GM23338 (cell line): ENCODE measurements around the gene RNF130.

Experiments
- CREB1 ChIP-seq: fragments of 250-450 bp; sonication (Bioruptor Pico); IDR thresholded peaks from 2 replicates; pipeline ENCODE4 v1.5.0; 2020; ENCODE audit warnings: low read depth, mild to moderate bottlenecking, moderate library complexity
- EZH2 ChIP-seq: fragments of 200-600 bp; sonication (generic); IDR thresholded peaks from one replicate; pipeline ENCODE4 v1.8.0; 2017; ENCODE audit warnings: antibody characterized with exemption, mild to moderate bottlenecking, low read depth; ENCODE audit not compliant: unreplicated experiment
- EZH2phosphoT487 ChIP-seq: fragments of 200-600 bp; sonication (generic); IDR thresholded peaks from one replicate; pipeline ENCODE4 v1.8.1; 2018; ENCODE audit warnings: antibody characterized with exemption; ENCODE audit not compliant: unreplicated experiment
- JUNB ChIP-seq: IDR thresholded peaks from one replicate; pipeline ENCODE4 v1.6.1; 2016; ENCODE audit warnings: antibody characterized with exemption; ENCODE audit not compliant: unreplicated experiment
- POLR2AphosphoS5 ChIP-seq: IDR thresholded peaks from 2 replicates; pipeline ENCODE4 v1.6.1; 2016; ENCODE audit warnings: antibody characterized with exemption, low read depth
- TF ChIP-seq, protein P1 (sequence below), 2 experiments: fragments of 200-600 bp in 1 of 2; sonication (generic) in 1 of 2; conservative IDR thresholded peaks; 2 replicates each; pipeline versions ENCODE4 v1.5.1 to v1.6.1; 2016 to 2017; ENCODE audit warnings: antibody characterized with exemption in 2 of 2, low read depth in 2 of 2, mild to moderate bottlenecking in 2 of 2, moderate library complexity in 1 of 2
- TF ChIP-seq, protein P2 (sequence below): IDR thresholded peaks from one replicate; pipeline ENCODE4 v1.6.1; 2018; ENCODE audit warnings: antibody characterized with exemption; ENCODE audit not compliant: unreplicated experiment

DNA sequence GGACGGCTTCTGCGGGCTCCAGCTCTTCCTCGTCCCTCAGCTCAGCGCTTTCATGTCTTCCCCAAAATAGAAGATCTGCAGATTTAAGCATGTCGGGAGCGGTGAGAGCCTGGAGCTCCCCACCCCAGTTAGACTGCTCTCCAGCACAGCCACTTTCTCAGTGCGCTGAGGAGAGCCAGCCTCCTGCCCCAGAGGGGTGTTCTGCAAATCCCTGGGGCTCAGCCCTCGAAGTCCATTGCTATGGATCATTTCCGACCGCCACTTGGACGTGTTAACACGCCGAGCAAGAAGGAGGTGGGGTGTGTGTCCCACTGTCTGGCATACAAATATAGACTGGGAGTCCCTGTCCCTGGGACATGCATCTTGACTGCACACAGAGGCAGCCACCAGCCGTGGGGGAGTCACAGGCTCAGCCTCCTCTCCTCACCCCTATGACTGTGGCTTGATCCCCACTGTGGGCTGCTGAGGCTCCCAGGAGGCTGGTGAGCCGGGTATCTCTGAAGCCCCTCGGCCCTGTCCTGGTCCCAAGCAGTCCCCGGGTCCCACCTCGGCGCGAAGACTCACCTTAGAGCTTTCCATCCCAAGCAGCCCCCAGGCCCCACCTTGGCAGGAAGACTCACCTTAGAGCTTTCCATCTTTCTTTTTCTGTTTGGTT lies 30.0 kb upstream of the RNF130 start:
- TF ChIP-seq, protein P1, sequence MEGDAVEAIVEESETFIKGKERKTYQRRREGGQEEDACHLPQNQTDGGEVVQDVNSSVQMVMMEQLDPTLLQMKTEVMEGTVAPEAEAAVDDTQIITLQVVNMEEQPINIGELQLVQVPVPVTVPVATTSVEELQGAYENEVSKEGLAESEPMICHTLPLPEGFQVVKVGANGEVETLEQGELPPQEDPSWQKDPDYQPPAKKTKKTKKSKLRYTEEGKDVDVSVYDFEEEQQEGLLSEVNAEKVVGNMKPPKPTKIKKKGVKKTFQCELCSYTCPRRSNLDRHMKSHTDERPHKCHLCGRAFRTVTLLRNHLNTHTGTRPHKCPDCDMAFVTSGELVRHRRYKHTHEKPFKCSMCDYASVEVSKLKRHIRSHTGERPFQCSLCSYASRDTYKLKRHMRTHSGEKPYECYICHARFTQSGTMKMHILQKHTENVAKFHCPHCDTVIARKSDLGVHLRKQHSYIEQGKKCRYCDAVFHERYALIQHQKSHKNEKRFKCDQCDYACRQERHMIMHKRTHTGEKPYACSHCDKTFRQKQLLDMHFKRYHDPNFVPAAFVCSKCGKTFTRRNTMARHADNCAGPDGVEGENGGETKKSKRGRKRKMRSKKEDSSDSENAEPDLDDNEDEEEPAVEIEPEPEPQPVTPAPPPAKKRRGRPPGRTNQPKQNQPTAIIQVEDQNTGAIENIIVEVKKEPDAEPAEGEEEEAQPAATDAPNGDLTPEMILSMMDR (conservative IDR thresholded peaks at IDR 0.05; ENCODE audit: low read depth in 2 of 2): no peak
- TF ChIP-seq EZH2: no peak
- no peak for TF ChIP-seq POLR2AphosphoS5
- TF ChIP-seq EZH2phosphoT487: no peak
- TF ChIP-seq, protein P2, sequence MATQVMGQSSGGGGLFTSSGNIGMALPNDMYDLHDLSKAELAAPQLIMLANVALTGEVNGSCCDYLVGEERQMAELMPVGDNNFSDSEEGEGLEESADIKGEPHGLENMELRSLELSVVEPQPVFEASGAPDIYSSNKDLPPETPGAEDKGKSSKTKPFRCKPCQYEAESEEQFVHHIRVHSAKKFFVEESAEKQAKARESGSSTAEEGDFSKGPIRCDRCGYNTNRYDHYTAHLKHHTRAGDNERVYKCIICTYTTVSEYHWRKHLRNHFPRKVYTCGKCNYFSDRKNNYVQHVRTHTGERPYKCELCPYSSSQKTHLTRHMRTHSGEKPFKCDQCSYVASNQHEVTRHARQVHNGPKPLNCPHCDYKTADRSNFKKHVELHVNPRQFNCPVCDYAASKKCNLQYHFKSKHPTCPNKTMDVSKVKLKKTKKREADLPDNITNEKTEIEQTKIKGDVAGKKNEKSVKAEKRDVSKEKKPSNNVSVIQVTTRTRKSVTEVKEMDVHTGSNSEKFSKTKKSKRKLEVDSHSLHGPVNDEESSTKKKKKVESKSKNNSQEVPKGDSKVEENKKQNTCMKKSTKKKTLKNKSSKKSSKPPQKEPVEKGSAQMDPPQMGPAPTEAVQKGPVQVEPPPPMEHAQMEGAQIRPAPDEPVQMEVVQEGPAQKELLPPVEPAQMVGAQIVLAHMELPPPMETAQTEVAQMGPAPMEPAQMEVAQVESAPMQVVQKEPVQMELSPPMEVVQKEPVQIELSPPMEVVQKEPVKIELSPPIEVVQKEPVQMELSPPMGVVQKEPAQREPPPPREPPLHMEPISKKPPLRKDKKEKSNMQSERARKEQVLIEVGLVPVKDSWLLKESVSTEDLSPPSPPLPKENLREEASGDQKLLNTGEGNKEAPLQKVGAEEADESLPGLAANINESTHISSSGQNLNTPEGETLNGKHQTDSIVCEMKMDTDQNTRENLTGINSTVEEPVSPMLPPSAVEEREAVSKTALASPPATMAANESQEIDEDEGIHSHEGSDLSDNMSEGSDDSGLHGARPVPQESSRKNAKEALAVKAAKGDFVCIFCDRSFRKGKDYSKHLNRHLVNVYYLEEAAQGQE: no peak
- TF ChIP-seq CREB1: no peak
- TF ChIP-seq JUNB: no peak
